Panc1 (cell line): ENCODE results near the gene ENO4.

ENCODE experiments used
- POLR2AphosphoS5 ChIP-seq: IDR thresholded peaks from 2 replicates; pipeline ENCODE4 v1.6.1; 2012; ENCODE audit warnings: mild to moderate bottlenecking, low read depth, low read length, moderate library complexity
- TF ChIP-seq, protein P1 (sequence below): fragments of 450-650 bp; IDR thresholded peaks from 2 replicates; pipeline ENCODE4 v1.5.1; 2017; ENCODE audit warnings: mild to moderate bottlenecking

DNA sequence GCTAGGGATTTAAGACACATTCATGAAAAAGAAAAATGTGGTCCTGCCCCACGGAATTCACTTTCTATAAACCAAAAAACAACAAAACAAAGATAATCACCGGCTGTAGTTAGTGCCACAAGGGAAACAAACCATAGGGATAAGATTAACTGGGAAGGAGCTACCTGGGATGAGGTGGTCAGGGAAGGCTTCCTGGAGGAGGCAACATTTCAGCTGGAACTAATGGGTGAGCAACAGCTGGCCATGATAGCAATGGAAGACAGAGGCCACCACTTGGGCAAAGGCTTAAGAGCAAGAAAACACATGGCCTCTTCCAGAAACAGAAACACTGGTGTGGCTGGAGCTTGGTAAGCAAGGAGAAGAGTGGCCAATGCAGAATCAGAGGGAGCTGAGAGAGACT, 38.4 kb upstream of the ENO4 start:
- TF ChIP-seq, protein P1, sequence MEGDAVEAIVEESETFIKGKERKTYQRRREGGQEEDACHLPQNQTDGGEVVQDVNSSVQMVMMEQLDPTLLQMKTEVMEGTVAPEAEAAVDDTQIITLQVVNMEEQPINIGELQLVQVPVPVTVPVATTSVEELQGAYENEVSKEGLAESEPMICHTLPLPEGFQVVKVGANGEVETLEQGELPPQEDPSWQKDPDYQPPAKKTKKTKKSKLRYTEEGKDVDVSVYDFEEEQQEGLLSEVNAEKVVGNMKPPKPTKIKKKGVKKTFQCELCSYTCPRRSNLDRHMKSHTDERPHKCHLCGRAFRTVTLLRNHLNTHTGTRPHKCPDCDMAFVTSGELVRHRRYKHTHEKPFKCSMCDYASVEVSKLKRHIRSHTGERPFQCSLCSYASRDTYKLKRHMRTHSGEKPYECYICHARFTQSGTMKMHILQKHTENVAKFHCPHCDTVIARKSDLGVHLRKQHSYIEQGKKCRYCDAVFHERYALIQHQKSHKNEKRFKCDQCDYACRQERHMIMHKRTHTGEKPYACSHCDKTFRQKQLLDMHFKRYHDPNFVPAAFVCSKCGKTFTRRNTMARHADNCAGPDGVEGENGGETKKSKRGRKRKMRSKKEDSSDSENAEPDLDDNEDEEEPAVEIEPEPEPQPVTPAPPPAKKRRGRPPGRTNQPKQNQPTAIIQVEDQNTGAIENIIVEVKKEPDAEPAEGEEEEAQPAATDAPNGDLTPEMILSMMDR: no peak
- no peak for TF ChIP-seq POLR2AphosphoS5
